Erythroblast (primary cell): ENCODE data around the gene CIB2.

ENCODE experiments used
- GATA1 ChIP-seq: IDR thresholded peaks from 2 replicates; pipeline ENCODE4 v1.6.1; 2011; ENCODE audit warnings: low read depth, mild to moderate bottlenecking, control low read depth, low read length, moderate library complexity
- POLR2A ChIP-seq: IDR thresholded peaks from 2 replicates; pipeline ENCODE4 v1.6.1; 2011; ENCODE audit warnings: mild to moderate bottlenecking, low read length

DNA sequence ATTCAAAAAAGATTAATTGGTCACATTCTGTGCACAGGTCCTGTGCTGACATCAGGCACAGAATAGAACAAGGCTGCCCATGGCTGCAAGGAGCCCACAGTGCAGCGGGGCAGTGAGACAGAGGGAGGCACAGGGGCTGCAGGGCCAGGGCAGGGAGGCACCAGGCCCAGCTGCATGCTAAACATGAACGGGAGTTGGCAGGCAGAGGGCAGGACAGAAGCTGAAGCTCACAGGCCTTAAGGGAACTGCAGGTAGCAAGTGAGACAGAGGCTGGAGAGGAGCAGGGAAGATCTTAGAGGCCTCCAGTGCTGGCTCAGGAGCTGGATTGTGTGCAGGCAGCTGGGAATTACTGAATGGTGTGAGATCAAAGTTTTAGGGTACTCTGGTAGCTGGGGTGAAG lies 44.1 kb upstream of the CIB2 start:
- no peak for TF ChIP-seq POLR2A
- TF ChIP-seq GATA1 = no peak
